GM19099 (cell line): Measurements from ENCODE around the gene TTLL1.
A peak's percentile ranks its signal among the peaks of the same experiment; 100 is the strongest.

Experiments used
- POLR2A ChIP-seq: IDR thresholded peaks from 3 replicates; pipeline ENCODE4 v1.6.1; 2011; ENCODE audit warnings: low read depth; ENCODE audit not compliant: insufficient read length; ENCODE audit errors: extremely low read depth

The TTLL1 gene

DNA sequence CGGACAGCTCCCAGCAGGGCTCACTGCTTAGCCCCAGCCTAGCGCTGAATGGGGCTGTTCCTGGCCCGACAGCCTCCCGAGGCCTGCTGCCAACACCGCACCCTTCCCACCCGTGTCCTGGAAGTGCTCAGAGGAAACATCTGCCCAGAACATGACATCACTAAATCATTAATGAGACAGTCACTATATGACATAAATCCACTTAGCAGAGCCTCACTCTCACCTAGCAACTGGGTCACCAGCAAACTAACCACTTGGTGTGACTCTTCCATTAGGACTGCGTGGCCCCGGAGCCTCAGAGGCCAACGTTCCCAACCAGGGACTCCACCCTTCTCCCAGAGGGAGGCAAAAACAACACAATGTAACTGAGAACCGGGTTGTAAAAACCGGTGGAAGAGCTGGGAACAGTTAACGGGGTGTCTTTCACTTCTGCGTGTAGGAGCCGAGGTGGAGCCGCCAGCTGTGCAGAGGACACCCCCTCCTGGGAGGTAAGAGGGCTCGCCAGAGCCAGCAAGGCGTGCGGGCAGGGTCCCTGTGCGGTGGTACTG lies 52.8 kb downstream of the TTLL1 start:
- TF ChIP-seq POLR2A, result no peak

- no peak for TF ChIP-seq POLR2A
These were observed 53.9 kb downstream of the TTLL1 start for GRCh38 chr22:43035250-43035649.

- TF ChIP-seq POLR2A, result no peak
These were observed 57.6 kb downstream of the TTLL1 start for GRCh38 chr22:43031617-43032016.

- no peak for TF ChIP-seq POLR2A
These were observed 70.6 kb downstream of the TTLL1 start for GRCh38 chr22:43018615-43019014.

DNA sequence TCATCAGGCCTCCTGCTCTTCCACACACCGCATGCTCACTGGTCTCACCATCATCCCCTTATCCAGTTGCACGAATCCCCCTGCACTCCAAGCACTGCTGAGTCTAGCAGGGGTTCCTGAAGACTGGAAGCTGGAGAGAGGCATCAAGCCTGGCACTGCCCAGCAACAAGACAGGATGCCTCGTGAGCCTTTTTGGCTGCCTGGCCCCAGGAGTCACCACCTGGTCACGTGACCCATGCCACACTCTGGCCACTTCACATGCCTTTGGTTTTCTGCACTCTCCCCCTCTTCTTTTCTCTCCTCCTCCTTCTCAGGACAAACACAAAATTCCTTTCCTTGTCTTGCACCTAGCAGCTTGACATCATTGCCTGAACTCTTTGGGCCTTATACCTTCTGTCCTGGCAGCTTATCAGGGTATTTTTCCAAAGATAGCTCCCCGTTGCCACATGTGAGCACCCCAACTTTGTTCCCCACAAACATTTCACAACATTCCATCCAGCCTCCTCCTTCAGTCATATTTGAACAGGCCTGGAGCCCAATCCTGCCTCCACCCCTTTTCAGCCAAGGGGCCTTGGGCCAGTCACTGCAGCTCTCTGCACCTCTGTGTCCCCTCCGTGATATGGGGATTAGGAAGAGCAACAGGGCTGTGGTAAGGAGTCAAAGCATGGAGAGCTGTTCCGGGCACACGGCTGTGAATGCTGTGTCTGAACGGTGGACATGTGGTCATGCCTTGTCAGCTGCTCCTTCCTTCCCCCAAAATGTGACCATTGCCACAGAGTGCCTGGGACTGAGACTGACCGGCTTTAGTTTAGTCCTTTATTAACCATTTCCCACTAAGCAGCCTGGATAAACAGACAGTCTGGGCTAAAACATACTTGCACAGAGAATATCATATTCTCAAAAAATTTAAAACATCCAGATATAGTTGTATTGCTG lies 71.4 kb downstream of the TTLL1 start:
- TF ChIP-seq POLR2A, result no peak

DNA sequence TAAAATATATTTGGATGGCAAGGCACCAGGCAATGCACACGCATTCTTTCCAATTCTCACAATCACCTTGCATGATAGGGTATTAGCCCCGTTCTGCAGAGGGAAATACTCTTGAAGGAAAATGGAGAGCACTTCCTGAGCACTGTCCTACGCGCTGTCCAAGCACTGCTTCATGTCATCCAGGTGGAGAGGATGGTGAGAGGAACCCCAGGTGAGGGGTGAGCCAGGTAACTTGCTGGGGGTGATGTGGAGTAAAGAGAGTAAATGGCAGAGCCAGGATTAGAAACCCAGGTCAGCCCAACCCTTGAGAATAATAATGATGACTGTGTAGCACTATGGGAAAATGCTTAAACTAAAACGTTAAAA lies 73.5 kb downstream of the TTLL1 start:
- TF ChIP-seq POLR2A, result no peak

DNA sequence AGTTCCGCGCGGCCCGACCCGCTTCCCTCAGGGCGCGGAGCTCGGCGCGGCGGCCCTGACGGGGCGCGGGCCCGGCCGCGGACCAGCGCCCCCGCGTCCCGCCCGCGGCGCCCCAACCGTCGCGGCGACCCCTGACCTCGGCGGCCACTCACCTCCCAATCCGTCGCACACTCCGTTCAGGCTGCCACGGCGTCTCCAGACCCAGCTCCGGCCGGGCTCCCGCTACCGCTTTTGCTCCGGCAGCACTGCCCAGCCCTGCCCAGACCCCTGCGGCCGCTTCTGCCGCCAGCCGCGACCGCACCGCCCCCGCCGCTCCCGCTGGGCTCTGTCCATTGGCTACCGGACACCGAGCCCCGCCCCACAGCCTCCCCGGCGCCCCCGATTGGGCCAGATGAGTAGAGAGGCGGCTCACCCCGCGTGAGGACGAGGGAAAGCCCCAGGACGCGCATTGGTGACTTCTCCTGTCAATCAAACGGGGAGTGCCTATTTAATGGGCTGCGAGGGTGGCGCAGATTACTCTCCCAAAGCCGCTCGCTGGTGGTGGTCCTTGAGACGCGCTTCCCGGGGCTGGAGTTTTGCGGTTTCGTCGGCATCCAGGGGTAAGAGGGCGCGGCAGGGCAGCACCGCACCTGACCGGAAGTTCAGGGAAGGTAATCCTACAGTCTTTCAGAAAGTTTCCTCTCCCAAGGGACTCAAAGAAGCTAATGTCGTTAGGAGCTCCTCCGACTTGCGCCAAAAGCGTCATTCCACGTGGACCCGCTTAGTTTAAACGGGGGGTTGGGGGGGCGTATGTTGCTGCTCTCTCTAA lies 74.1 kb downstream of the TTLL1 start, which contains the start of gene PACSIN2:
PACSIN2 (minus strand) TSS at position 281 of the 808 bp plus-strand sequence. CDS start 103,069 bp downstream, outside the sequence.
- peak; percentile 97 for TF ChIP-seq POLR2A

DNA sequence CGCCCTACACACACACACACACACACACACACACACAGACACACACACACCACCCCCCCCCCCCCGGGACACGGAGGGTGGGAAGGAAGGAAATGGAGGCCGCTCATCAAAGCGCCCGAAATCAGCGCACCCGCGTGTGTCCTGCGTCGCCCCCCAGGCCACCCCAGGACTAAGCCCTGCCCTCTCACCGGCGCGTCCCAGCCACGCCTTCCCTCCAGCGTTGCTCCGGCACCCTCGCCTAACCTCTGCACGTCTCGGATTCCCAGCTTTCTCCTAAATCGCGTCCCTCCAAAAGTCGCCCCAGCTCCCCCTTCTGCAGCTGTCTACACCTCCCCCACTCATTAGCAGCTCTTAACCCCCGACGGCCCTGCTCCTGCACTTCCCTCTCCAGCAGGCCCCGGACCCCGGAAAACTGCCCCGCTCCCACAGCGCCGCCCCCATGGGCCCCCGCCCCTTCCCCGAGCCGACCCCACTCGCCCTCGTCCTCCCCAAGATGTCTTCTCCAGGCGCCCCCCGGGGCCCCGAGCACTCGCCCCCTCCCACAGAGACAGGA lies 74.8 kb downstream of the TTLL1 start:
- TF ChIP-seq POLR2A, result peak; percentile 14

DNA sequence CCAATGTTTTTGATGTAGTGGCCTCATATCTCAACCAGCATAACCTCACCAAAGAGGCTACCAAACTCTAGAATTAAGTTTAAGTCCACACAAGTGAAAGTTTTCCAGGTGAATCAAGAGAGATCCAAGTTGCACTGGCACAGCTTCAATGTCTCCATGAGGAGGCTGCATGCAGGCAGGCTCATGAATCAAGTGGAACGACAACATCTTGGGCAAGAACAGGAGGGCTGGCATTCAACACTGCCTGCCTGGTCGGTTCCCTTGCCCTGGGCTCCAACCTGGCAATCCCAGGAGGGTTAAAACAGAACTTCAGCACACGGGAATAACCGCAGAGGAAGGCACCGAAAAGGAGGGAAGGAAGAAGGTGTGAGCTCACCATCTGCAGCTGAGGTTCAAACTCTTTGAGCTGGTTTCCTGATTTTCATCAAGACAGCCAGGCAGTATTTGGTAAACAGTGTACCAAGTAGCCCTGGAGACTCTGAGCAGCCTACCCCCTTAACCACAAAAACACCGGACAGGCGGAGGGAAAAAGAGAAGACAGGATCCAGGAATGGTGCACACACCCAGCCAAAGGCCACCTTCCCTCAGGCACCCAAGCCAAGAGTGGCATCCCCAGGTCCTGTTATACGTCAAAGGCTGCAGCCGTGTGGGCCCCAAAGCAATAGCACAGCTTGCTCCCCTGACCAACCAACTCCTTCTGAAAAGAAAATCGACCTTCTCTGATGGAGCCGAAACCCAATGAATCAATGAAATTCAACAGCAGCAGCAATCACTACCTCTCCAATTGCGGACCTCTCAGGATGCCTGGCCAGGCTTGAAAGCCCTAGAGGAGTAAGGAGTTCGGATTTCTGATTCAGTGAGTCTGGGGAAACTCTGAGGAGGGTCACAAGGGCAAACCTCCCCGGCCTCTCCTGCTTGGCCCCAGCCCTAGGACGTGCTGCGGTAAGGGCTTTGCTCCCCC lies 75.6 kb downstream of the TTLL1 start:
- no peak for TF ChIP-seq POLR2A

DNA sequence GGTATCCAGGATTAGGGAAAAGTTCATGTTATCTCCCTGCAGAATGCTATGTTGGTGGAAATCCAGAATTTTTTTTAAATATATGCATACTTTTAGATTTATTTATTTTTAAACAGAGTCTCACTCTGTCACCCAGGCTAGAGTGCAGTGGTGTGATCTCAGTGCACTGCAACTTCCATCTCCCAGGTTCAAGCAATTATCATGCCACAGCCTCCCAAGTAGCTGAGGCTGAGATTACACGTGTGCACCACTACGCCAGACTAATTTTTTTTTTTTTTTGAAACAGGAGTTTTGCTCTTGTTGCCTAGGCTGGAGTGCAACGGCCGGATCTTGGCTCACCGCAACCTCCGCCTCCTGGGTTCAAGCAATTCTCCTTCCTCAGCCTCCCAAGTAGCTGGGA lies 76.8 kb downstream of the TTLL1 start:
- TF ChIP-seq POLR2A, result no peak

DNA sequence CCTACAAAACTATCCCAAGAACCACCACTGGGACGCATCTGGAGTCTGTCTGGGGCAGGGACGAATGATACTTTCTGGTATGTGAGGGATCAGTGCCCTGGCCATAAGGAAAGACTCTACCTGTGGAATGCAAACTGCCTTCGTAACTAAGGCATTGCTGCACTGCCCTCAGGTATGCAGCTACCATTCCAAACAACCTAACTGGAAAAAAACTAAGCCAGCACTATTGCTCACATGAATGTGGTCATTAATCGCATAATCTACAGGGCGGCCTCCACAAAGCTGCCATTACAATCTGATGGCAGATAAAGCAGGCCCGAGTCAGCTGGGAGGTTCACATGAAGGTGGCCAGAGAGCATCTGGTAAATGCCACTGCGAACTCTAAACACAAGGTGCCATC lies 78.1 kb downstream of the TTLL1 start:
- no peak for TF ChIP-seq POLR2A

- no peak for TF ChIP-seq POLR2A
These were observed 79.7 kb downstream of the TTLL1 start for GRCh38 chr22:43009444-43009843.

GRCh38 chr22:43008921-43009320 lies 80.3 kb downstream of the TTLL1 start:
- no peak for TF ChIP-seq POLR2A

GRCh38 chr22:43008509-43008908 lies 80.7 kb downstream of the TTLL1 start:
- TF ChIP-seq POLR2A, result no peak
